HCT116 (cell line): Measurements from ENCODE around the gene MCF2L2. TPM values are rescaled to one million over a fixed set of nuclear protein-coding genes. Genes with fewer than 3 reads are reported as not detected.

Experiments
- ATAC-seq: fragments of 200-7000 bp; cut with Tn5 transposase; 2 replicates; pipeline ENCODE4 v1.9.1; 2020; ENCODE audit warnings: mild to moderate bottlenecking, moderate library complexity
- BruUV-seq: library from RNA; stranded (reverse); fragments of 400-500 nt; replicated peaks from 2 replicates; lab custom pipeline; 2021; lab: Mats Ljungman, UMichigan
- CTCF ChIA-PET: fragments of 300-600 bp; sonication (Branson Sonifier 250); formaldehyde crosslinking; loops from one replicate; lab custom pipeline; 2021; ENCODE audit warnings: antibody characterized with exemption; lab: Charles Lee
- POLR2A ChIA-PET: fragments of 300-600, 350-600 bp; sonication (Branson Sonifier 250); formaldehyde crosslinking; loops from one replicate; lab custom pipeline; 2021; ENCODE audit warnings: antibody characterized with exemption; lab: Charles Lee
- RAD21 ChIA-PET, 2 experiments: fragments of 300-600 bp; sonication (Branson Sonifier 250); formaldehyde crosslinking; loops; one replicate each; lab custom pipeline; 2023; ENCODE audit warnings: low total read pairs in 2 of 2; ENCODE audit not compliant: uncharacterized antibody in 2 of 2, unreplicated experiment in 2 of 2, low non-redundant PET in 1 of 2; lab: Charles Lee
- DNase-seq: peaks from one replicate; pipeline ENCODE4 v3.0.0-alpha.2; 2010; ENCODE audit warnings: low read depth, low spot score
- H2AFZ ChIP-seq: fragments of 200-600 bp; shearing (Covaris generic), sonication (generic); 2 replicates; pipeline ENCODE4 v1.6.1; 2017; ENCODE audit warnings: low read depth, mixed run types, mixed read lengths, antibody characterized with exemption, low read length; ENCODE audit not compliant: poor library complexity, severe bottlenecking
- H3K27ac ChIP-seq: 2 replicates; pipeline ENCODE4 v1.5.1; 2012; ENCODE audit warnings: low read depth, low read length
- H3K27me3 ChIP-seq: fragments of 200-600 bp; sonication (generic); 2 replicates; pipeline ENCODE4 v1.6.1; 2016; ENCODE audit warnings: mixed run types, low read length, mixed read lengths; ENCODE audit not compliant: insufficient read depth
- H3K36me3 ChIP-seq, 2 experiments: fragments of 200-500 bp in 1 of 2; fragments of 200-600 bp in 1 of 2; sonication (Bioruptor generic) in 1 of 2; sonication (generic) in 1 of 2; 2 replicates each; pipeline versions ENCODE4 v1.5.1 to v1.6.1; 2014 to 2016; ENCODE audit warnings: low read length in 2 of 2, inconsistent platforms in 1 of 2, mixed read lengths in 1 of 2, mixed run types in 1 of 2; ENCODE audit not compliant: insufficient read depth in 2 of 2, control insufficient read depth in 1 of 2
- H3K4me1 ChIP-seq, 2 experiments: fragments of 200-600 bp in 1 of 2; sonication (generic) in 1 of 2; 2 replicates each; pipeline versions ENCODE4 v1.5.1 to v1.6.1; 2012 to 2017; ENCODE audit warnings: low read length in 2 of 2, inconsistent platforms in 1 of 2, mild to moderate bottlenecking in 1 of 2, mixed read lengths in 1 of 2, mixed run types in 1 of 2, moderate library complexity in 1 of 2; ENCODE audit not compliant: insufficient read depth in 2 of 2, control insufficient read depth in 1 of 2
- H3K4me2 ChIP-seq: fragments of 200-600 bp; sonication (generic); 2 replicates; pipeline ENCODE4 v1.6.1; 2017; ENCODE audit warnings: mixed run types, low read length, mixed read lengths
- H3K4me3 ChIP-seq, 2 experiments: fragments of 200-600 bp in 1 of 2; sonication (generic) in 1 of 2; replicated peaks in 1 of 2; 2 replicates each; pipeline ENCODE4 v1.5.1; 2011 to 2016; ENCODE audit warnings: low read length in 2 of 2, control low read depth in 1 of 2, low read depth in 1 of 2, mild to moderate bottlenecking in 1 of 2, mixed read lengths in 1 of 2, mixed run types in 1 of 2
- H3K79me2 ChIP-seq: fragments of 200-600 bp; sonication (generic); 2 replicates; pipeline ENCODE4 v1.6.1; 2017; ENCODE audit warnings: mild to moderate bottlenecking, mixed run types, low read length, moderate library complexity, mixed read lengths; ENCODE audit not compliant: insufficient read depth
- H3K9ac ChIP-seq: fragments of 200-600 bp; sonication (generic); 2 replicates; pipeline ENCODE4 v1.6.1; 2016; ENCODE audit warnings: low read length, mixed read lengths
- H3K9me2 ChIP-seq: fragments of 200-600 bp; sonication (generic), shearing (Covaris generic); 2 replicates; pipeline ENCODE4 v1.6.1; 2017; ENCODE audit warnings: mixed run types, mild to moderate bottlenecking, moderate library complexity; ENCODE audit not compliant: insufficient read depth
- H3K9me3 ChIP-seq, 2 experiments: fragments of 200-500 bp in 1 of 2; fragments of 200-600 bp in 1 of 2; sonication (Bioruptor generic) in 1 of 2; sonication (generic) in 1 of 2; 2 replicates each; pipeline ENCODE4 v1.6.1; 2014 to 2017; ENCODE audit warnings: low read length in 2 of 2, mixed read lengths in 2 of 2, inconsistent platforms in 1 of 2, low read depth in 1 of 2, mild to moderate bottlenecking in 1 of 2, mixed run types in 1 of 2, moderate library complexity in 1 of 2; ENCODE audit not compliant: control insufficient read depth in 1 of 2, insufficient read depth in 1 of 2
- H4K20me1 ChIP-seq: fragments of 200-600 bp; sonication (generic), shearing (Covaris generic); 2 replicates; pipeline ENCODE4 v1.6.1; 2017; ENCODE audit warnings: mixed run types, mild to moderate bottlenecking, moderate library complexity; ENCODE audit not compliant: insufficient read depth
- CBX3 ChIP-seq: IDR thresholded peaks from 2 replicates; pipeline ENCODE4 v1.6.1; 2012; ENCODE audit warnings: low read depth
- CEBPB ChIP-seq: IDR thresholded peaks from 2 replicates; pipeline ENCODE4 v1.6.1; 2012; ENCODE audit warnings: low read depth
- CTCF ChIP-seq, 3 experiments: fragments of 200-600 bp in 1 of 3; sonication (generic) in 1 of 3; IDR thresholded peaks in 2 of 3; conservative IDR thresholded peaks in 1 of 3; 2 replicates each; pipeline ENCODE4 v1.5.1; 2012 to 2017; ENCODE audit warnings: low read depth in 2 of 3, low read length in 2 of 3, antibody characterized with exemption in 1 of 3, borderline replicate concordance in 1 of 3, control low read depth in 1 of 3, mild to moderate bottlenecking in 1 of 3, mixed read lengths in 1 of 3, mixed run types in 1 of 3, moderate library complexity in 1 of 3; ENCODE audit not compliant: insufficient read depth in 1 of 3
- EZH2 ChIP-seq: fragments of 200-600 bp; sonication (generic); IDR thresholded peaks from 2 replicates; pipeline ENCODE4 v1.6.1; 2017; ENCODE audit warnings: antibody characterized with exemption, mixed run types
- MAX ChIP-seq: IDR thresholded peaks from 2 replicates; pipeline ENCODE4 v1.6.1; 2012
- POLR2AphosphoS5 ChIP-seq: IDR thresholded peaks from 2 replicates; pipeline ENCODE4 v1.6.1; 2011; ENCODE audit warnings: mild to moderate bottlenecking, low read depth, low read length, moderate library complexity
- RAD21 ChIP-seq: IDR thresholded peaks from 2 replicates; pipeline ENCODE4 v1.6.1; 2012; ENCODE audit warnings: low read depth, mild to moderate bottlenecking
- SIN3A ChIP-seq: IDR thresholded peaks from 2 replicates; pipeline ENCODE4 v1.6.1; 2012; ENCODE audit warnings: low read depth
- SP1 ChIP-seq: IDR thresholded peaks from 2 replicates; pipeline ENCODE4 v1.6.1; 2012; ENCODE audit warnings: low read depth
- SRF ChIP-seq: IDR thresholded peaks from 2 replicates; pipeline ENCODE4 v1.6.1; 2012; ENCODE audit warnings: low read depth
- YY1 ChIP-seq: IDR thresholded peaks from 2 replicates; pipeline ENCODE4 v1.6.1; 2011; ENCODE audit warnings: low read length, low read depth, moderate library complexity, mild to moderate bottlenecking; ENCODE audit not compliant: insufficient replicate concordance; ENCODE audit errors: extremely low read depth
- ZBTB33 ChIP-seq: IDR thresholded peaks from 2 replicates; pipeline ENCODE4 v1.6.1; 2011; ENCODE audit warnings: mild to moderate bottlenecking, low read length, moderate library complexity; ENCODE audit not compliant: insufficient replicate concordance; ENCODE audit errors: extremely low read depth
- ZNF274 ChIP-seq: fragments of 200-500 bp; sonication (Bioruptor generic); IDR thresholded peaks from 2 replicates; pipeline ENCODE4 v1.6.1; 2014; ENCODE audit warnings: mild to moderate bottlenecking, low read depth, low read length, inconsistent platforms
- intact Hi-C: fragments of 100-400 bp; cut with micrococcal nuclease; formaldehyde crosslinking; loops from 2 replicates; pipeline ENCODE4 v1.10.0; 2022
- total RNA-seq: library from RNA; stranded (reverse); gene quantifications from one replicate; pipeline ENCODE4 v1.2.1, GENCODE V29; 2021; ENCODE audit not compliant: unreplicated experiment
- TF ChIP-seq, protein P1 (sequence below): IDR thresholded peaks from 2 replicates; pipeline ENCODE4 v1.6.1; 2012

The MCF2L2 gene
- total RNA-seq, 1 experiment from 2014 or later = 1.5 TPM

GRCh38 chr3:183261151-183261724 is 167.2 kb downstream of the MCF2L2 start:
- BruUV-seq = no TSS peak
- TF ChIP-seq SP1 (no peak), SIN3A (no peak), EZH2 (no peak), SRF (no peak), MAX (no peak), CEBPB (no peak), CBX3 (no peak)
- H3K4me2 ChIP-seq = no peak overlapping the region
- POLR2A ChIA-PET = no interaction called here
- no peak overlapping the region for H3K4me3 ChIP-seq
- H3K9me2 ChIP-seq = no peaks in the 10 kb centered on the region
- peaks cover 66% of the 10 kb centered on the region for H3K79me2 ChIP-seq
- ATAC-seq = no peak
- no peaks in the 10 kb centered on the region for H3K27me3 ChIP-seq
- H3K27ac ChIP-seq = no peak overlapping the region
- DNase-seq = no peak
- H2AFZ ChIP-seq = no peak overlapping the region
- H3K9ac ChIP-seq = no peak overlapping the region
- H3K36me3 ChIP-seq = no peaks in the 10 kb centered on the region
- peaks cover 10 to 37% of the 10 kb centered on the region in 2 experiments for H3K4me1 ChIP-seq
- H4K20me1 ChIP-seq = peaks cover 5% of the 10 kb centered on the region; the same call in 1 of the 2 replicates
- CTCF ChIA-PET = no interaction called here
- intact Hi-C loops = no loop called here
- no peaks in the 10 kb centered on the region for H3K9me3 ChIP-seq
- RAD21 ChIA-PET = no interaction called here

GRCh38 chr3:183260167-183260904 is 168.1 kb downstream of the MCF2L2 start:
- Histone ChIP-seq H3K36me3 (no peaks in the 10 kb centered on the region), H3K9me2 (no peaks in the 10 kb centered on the region), H3K27me3 (no peaks in the 10 kb centered on the region), H3K27ac (no peak overlapping the region), H3K9ac (no peak overlapping the region), H3K4me1 (peaks cover 3 to 34% of the 10 kb centered on the region in 2 experiments), H3K79me2 (peaks cover 71% of the 10 kb centered on the region), H3K4me3 (no peak overlapping the region), H3K4me2 (no peak overlapping the region), H2AFZ (no peak overlapping the region), H3K9me3 (no peaks in the 10 kb centered on the region), H4K20me1 (peaks cover 5% of the 10 kb centered on the region; the same call in 1 of the 2 replicates)
- RAD21 ChIA-PET = no interaction called here
- no peak for ATAC-seq
- CTCF ChIA-PET = no interaction called here
- BruUV-seq = no TSS peak
- DNase-seq = no peak
- intact Hi-C loops = no loop called here
- POLR2A ChIA-PET = no interaction called here
- no peak for TF ChIP-seq CTCF (IDR thresholded peaks at IDR 0.05 in 2 of 3, conservative IDR thresholded peaks at IDR 0.05 in 1 of 3; ENCODE audit: borderline replicate concordance in 1 of 3, insufficient read depth in 1 of 3, low read depth in 2 of 3, low read length in 2 of 3)
- TF ChIP-seq MAX = no peak
- TF ChIP-seq YY1 = no peak
- TF ChIP-seq RAD21 = no peak
- TF ChIP-seq ZBTB33 = no peak
- no peak for TF ChIP-seq POLR2AphosphoS5
- no peak for TF ChIP-seq ZNF274
- TF ChIP-seq, protein P1, sequence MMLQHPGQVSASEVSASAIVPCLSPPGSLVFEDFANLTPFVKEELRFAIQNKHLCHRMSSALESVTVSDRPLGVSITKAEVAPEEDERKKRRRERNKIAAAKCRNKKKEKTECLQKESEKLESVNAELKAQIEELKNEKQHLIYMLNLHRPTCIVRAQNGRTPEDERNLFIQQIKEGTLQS = no peak
- TF ChIP-seq CBX3 = no peak
